ENCODE measurements around the gene USHBP1. TPM values are rescaled to one million over a fixed set of nuclear protein-coding genes. Genes with fewer than 3 reads are reported as not detected.

The USHBP1 gene
- total and polyA plus RNA-seq, 10 of the 15 experiments (the other 5 are each of a cell fraction or from before 2014, with no cell fraction given) = 0.05 to 0.96 (median 0.22) TPM; not detected in 2

DNA sequence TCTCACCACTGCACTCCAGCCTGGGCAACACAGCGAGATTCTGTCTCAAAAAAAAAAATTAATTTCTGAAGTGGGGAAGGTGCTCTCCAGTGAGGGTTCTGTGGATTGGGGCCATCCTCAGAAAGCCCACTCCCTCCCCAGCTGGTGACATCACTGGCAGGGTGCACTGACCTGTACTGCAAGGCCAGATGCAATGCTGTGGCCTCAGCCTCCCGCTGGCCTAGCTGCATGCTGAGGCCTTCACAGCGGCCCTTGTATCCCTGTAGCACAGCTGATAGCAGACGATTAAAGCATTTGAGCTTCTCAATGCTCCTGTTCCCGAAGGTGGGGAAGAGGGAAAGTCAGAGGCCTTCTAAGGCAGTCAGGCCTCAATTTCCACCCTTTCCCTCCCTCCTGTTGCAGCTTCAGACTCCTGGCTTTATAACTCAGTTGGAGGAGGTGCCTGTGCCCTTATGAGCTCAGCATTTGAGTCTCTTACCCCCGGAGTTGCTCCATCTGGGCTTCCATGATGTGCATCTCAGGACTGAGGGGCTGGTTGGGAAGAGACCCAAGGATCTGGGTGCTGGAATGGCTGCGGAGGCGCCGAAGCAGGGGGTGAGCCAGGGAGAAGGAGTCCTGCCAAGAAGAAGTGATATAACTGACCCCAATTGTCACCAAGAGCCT is 5.3 kb downstream of the USHBP1 start:
- no peak overlapping the region for H3K4me3 ChIP-seq
- no peaks in the 10 kb centered on the region; the same call in 2 of the 3 replicates for H3K9me3 ChIP-seq (replicated peaks; ENCODE audit: control insufficient read depth, insufficient read depth, low read length)
- TF ChIP-seq SREBF2 (IDR thresholded peaks at IDR 0.05; ENCODE audit: low read length) = no peak
- SMC1A ChIA-PET (ENCODE audit: uncharacterized antibody, unreplicated experiment) = interaction anchor here (0.6 to 1.8 kb wide), 6 partner anchors 12 to 147 kb away, joined by 3 to 7 read pairs (median 4); partner anchors contain the start of genes ANKLE1 and USE1
- RAD21 ChIA-PET (ENCODE audit: unreplicated experiment) = interaction anchor here (0.6 to 2.3 kb wide), 3 partner anchors 21 to 26 kb away, joined by 3 to 12 read pairs (median 4); partner anchors contain the start of gene ANKLE1
- in situ Hi-C loops (cut with MboI) (no loop called here), intact Hi-C loops (cut with micrococcal nuclease; ENCODE audit: unreplicated experiment) (no loop called here)
- no TSS peak for BruUV-seq (replicated peaks)
- H2AFZ ChIP-seq (ENCODE audit: control insufficient read depth, low read depth, low read length) = no peak overlapping the region
- H3K27ac ChIP-seq (ENCODE audit: control insufficient read depth, insufficient read depth) = no peak overlapping the region
- H3K27me3 ChIP-seq (replicated peaks in 1 of 2; ENCODE audit: control insufficient read depth in 2 of 2, insufficient read depth in 2 of 2, low read length in 1 of 2) = no peaks in the 10 kb centered on the region
- H3K79me2 ChIP-seq (ENCODE audit: control insufficient read depth, insufficient read depth, low read length) = no peaks in the 10 kb centered on the region
- DNase-seq (ENCODE audit: low read depth, low spot score) = no peak
- POLR2A ChIA-PET = interaction anchor here (0.6 to 0.7 kb wide), 3 partner anchors 25 to 576 kb away, joined by 3 to 5 read pairs (median 3); no protein-coding TSS in a partner anchor
- FAIRE-seq = no peak
- peaks cover 2% of the 10 kb centered on the region; the same call in 1 of the 2 replicates for H3K4me1 ChIP-seq (ENCODE audit: control insufficient read depth, insufficient read depth, low read length)
- no peaks in the 10 kb centered on the region for H3K36me3 ChIP-seq (ENCODE audit: control insufficient read depth in 2 of 2, insufficient read depth in 2 of 2, low read length in 1 of 2)
- CTCF ChIA-PET = interaction anchor here (0.6 to 10.5 kb wide), 17 partner anchors 8 to 256 kb away, joined by 3 to 120 read pairs (median 4); partner anchors contain the start of genes ANKLE1, BABAM1 and USE1
- H3K4me2 ChIP-seq (ENCODE audit: control insufficient read depth, insufficient read depth) = no peak overlapping the region
- WGBS (ENCODE audit: insufficient coverage, insufficient replicate concordance, low lambda C conversion rate, missing lambda C conversion rate) = 69% methylated on average over 9 of the region's 9 CpGs
- no peak for ATAC-seq
- no peaks in the 10 kb centered on the region for H4K20me1 ChIP-seq (ENCODE audit: control insufficient read depth, insufficient read depth)
- no peak overlapping the region for H3K9ac ChIP-seq (ENCODE audit: control insufficient read depth, insufficient read depth, low read length)

DNA sequence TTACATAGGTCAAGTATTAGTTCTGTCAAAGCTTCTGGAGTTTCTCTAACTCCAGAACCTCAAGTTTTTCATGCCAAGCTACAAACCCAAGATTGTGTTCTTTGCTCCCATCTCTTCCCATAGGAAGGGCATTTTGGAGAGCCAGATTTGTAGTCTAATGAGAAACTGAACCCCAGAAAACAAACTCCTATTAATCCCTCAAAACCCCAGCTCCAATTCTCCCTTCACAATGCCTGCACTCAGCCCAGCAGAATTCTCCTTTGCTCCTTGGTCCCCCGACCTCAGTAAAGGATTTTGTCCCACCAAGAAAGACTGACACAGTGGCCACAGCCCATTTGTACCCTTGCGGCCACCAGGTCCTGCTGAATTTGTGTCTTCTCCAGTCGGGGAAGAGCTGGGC is 8.4 kb downstream of the USHBP1 start:
- FAIRE-seq = no peak
- SMC1A ChIA-PET (ENCODE audit: uncharacterized antibody, unreplicated experiment) = no interaction called here

More for the DNA sequence above, 8.4 kb downstream of the USHBP1 start:
- 14% methylated on average over 3 of the region's 3 CpGs for WGBS (ENCODE audit: insufficient coverage, insufficient replicate concordance, low lambda C conversion rate, missing lambda C conversion rate)
- POLR2A ChIA-PET = interaction anchor here (0.6 to 1.6 kb wide), 4 partner anchors 10 to 188 kb away, joined by 3 to 4 read pairs (median 3); no protein-coding TSS in a partner anchor
- in situ Hi-C loops (cut with MboI) = no loop called here
- no peak overlapping the region for H3K27ac ChIP-seq (ENCODE audit: control insufficient read depth, insufficient read depth)
- no peak overlapping the region for H3K9ac ChIP-seq (ENCODE audit: control insufficient read depth, insufficient read depth, low read length)
- RAD21 ChIA-PET (ENCODE audit: unreplicated experiment) = interaction anchor here (1.7 kb wide), 1 partner anchor 11 kb away, joined by 7 read pairs; the partner anchor contains the start of gene BABAM1
- H3K4me1 ChIP-seq (ENCODE audit: control insufficient read depth, insufficient read depth, low read length) = peaks cover 2% of the 10 kb centered on the region; the same call in 1 of the 2 replicates
- TF ChIP-seq MTA3 (IDR thresholded peaks at IDR 0.05; ENCODE audit: borderline replicate concordance, low read length) = no peak
- no peak for TF ChIP-seq NRF1 (conservative IDR thresholded peaks at IDR 0.05; ENCODE audit: low read depth, low read length)
- TF ChIP-seq, protein P1, sequence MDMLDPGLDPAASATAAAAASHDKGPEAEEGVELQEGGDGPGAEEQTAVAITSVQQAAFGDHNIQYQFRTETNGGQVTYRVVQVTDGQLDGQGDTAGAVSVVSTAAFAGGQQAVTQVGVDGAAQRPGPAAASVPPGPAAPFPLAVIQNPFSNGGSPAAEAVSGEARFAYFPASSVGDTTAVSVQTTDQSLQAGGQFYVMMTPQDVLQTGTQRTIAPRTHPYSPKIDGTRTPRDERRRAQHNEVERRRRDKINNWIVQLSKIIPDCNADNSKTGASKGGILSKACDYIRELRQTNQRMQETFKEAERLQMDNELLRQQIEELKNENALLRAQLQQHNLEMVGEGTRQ (IDR thresholded peaks at IDR 0.05; ENCODE audit: borderline replicate concordance, low read depth, low read length) = no peak
- TF ChIP-seq, protein P2, sequence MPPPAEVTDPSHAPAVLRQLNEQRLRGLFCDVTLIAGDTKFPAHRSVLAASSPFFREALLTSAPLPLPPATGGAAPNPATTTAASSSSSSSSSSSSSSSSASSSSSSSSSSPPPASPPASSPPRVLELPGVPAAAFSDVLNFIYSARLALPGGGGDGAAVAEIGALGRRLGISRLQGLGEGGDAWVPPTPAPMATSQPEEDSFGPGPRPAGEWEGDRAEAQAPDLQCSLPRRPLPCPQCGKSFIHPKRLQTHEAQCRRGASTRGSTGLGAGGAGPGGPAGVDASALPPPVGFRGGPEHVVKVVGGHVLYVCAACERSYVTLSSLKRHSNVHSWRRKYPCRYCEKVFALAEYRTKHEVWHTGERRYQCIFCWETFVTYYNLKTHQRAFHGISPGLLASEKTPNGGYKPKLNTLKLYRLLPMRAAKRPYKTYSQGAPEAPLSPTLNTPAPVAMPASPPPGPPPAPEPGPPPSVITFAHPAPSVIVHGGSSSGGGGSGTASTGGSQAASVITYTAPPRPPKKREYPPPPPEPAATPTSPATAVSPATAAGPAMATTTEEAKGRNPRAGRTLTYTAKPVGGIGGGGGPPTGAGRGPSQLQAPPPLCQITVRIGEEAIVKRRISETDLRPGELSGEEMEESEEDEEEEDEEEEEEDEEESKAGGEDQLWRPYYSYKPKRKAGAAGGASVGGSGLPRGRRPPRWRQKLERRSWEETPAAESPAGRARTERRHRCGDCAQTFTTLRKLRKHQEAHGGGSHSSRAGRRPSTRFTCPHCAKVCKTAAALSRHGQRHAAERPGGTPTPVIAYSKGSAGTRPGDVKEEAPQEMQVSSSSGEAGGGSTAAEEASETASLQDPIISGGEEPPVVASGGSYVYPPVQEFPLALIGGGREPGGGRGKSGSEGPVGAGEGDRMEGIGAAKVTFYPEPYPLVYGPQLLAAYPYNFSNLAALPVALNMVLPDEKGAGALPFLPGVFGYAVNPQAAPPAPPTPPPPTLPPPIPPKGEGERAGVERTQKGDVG (CRISPR knock-in tag; IDR thresholded peaks at IDR 0.05) = no peak
- no peak for TF ChIP-seq POU2F2 (IDR thresholded peaks at IDR 0.05; ENCODE audit: borderline replicate concordance, low read depth, low read length)
- no peak for TF ChIP-seq BACH1 (IDR thresholded peaks at IDR 0.05; ENCODE audit: borderline replicate concordance)
- TF ChIP-seq NFYB (IDR thresholded peaks at IDR 0.05; ENCODE audit: insufficient read depth, low read depth, low read length) = no peak
- ATAC-seq = no peak
- H3K9me3 ChIP-seq (replicated peaks; ENCODE audit: control insufficient read depth, insufficient read depth, low read length) = no peaks in the 10 kb centered on the region; the same call in 2 of the 3 replicates
- H3K4me2 ChIP-seq (ENCODE audit: control insufficient read depth, insufficient read depth) = no peak overlapping the region
- no peaks in the 10 kb centered on the region for H4K20me1 ChIP-seq (ENCODE audit: control insufficient read depth, insufficient read depth)
- H2AFZ ChIP-seq (ENCODE audit: control insufficient read depth, low read depth, low read length) = no peak overlapping the region
- CTCF ChIA-PET = interaction anchor here (0.5 to 2.7 kb wide), 5 partner anchors 8 to 37 kb away, joined by 3 to 14 read pairs (median 5); partner anchors contain the start of genes BABAM1 and USHBP1
- no peaks in the 10 kb centered on the region for H3K27me3 ChIP-seq (replicated peaks in 1 of 2; ENCODE audit: control insufficient read depth in 2 of 2, insufficient read depth in 2 of 2, low read length in 1 of 2)
- no peak overlapping the region for H3K4me3 ChIP-seq
- H3K79me2 ChIP-seq (ENCODE audit: control insufficient read depth, insufficient read depth, low read length) = no peaks in the 10 kb centered on the region
- no peak for DNase-seq (ENCODE audit: low read depth, low spot score)
- BruUV-seq (replicated peaks) = no TSS peak
- H3K36me3 ChIP-seq (ENCODE audit: control insufficient read depth in 2 of 2, insufficient read depth in 2 of 2, low read length in 1 of 2) = no peaks in the 10 kb centered on the region
- intact Hi-C loops (cut with micrococcal nuclease; ENCODE audit: unreplicated experiment) = no loop called here

Measured in GM12878 (cell line).